Measurements from ENCODE around the gene ZBTB11.
"Not testable (repeated sequence)": the region's sequence is repeated elsewhere in the genome, so short reads cannot be mapped to it uniquely, and the experiment has no call there.

The ZBTB11 gene

GRCh38 chr3:101709126-101709525 lies 32.2 kb upstream of the ZBTB11 start:
- no peaks in the 10 kb centered on the region for H3K9me3 ChIP-seq (ENCODE audit: control insufficient read depth, low read length)
- no peak overlapping the region for H3K4me3 ChIP-seq (ENCODE audit: insufficient read depth, low read depth, low read length)
- H3K36me3 ChIP-seq (ENCODE audit: control insufficient read depth, insufficient read depth, low read length), result no peaks in the 10 kb centered on the region
- no peaks in the 10 kb centered on the region for H3K27me3 ChIP-seq (ENCODE audit: control insufficient read depth, insufficient read depth, low read length, poor library complexity, severe bottlenecking)
- no peak overlapping the region for H3K27ac ChIP-seq (ENCODE audit: insufficient read depth, low read depth, low read length, poor library complexity, severe bottlenecking)
- no peaks in the 10 kb centered on the region for H3K4me1 ChIP-seq (ENCODE audit: control insufficient read depth, insufficient read depth, low read length)
- WGBS, 2 experiments, result 95 to 100% methylated on average over 3 to 4 of the region's 4 CpGs

- H3K4me1 ChIP-seq (ENCODE audit: control insufficient read depth, insufficient read depth, low read length); H3K9me3 ChIP-seq (ENCODE audit: control insufficient read depth, low read length); H3K4me3 ChIP-seq (ENCODE audit: insufficient read depth, low read depth, low read length); H3K36me3 ChIP-seq (ENCODE audit: control insufficient read depth, insufficient read depth, low read length); H3K27me3 ChIP-seq (ENCODE audit: control insufficient read depth, insufficient read depth, low read length, poor library complexity, severe bottlenecking); H3K27ac ChIP-seq (ENCODE audit: insufficient read depth, low read depth, low read length, poor library complexity, severe bottlenecking): not testable (repeated sequence)
- 88 to 100% methylated on average over 1 to 2 of the region's 2 CpGs for WGBS, 2 experiments
These were observed 27.7 kb upstream of the ZBTB11 start for GRCh38 chr3:101704639-101705038.

DNA sequence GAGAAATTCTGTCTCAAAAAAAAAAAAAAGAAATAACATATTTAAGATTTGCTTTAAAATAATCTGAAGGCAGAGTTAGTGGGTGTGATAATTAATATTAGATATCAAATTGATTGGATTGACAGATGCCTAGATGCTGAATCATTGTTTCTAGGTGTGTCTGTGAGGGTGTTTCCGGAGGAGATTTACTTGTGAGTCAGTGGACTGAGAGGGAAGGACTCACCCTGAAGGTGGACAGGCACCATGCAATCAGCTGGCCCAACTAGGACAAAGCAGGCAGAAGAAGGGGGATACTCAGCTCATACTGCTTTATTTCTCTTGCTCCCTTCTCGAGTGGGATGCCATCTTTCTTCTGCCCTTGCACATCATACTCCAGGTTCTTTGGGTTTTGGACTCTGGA lies 26.2 kb upstream of the ZBTB11 start:
- Histone ChIP-seq H3K9me3 (ENCODE audit: control insufficient read depth, low read length) (no peaks in the 10 kb centered on the region), H3K36me3 (ENCODE audit: control insufficient read depth, insufficient read depth, low read length) (no peaks in the 10 kb centered on the region), H3K27ac (ENCODE audit: insufficient read depth, low read depth, low read length, poor library complexity, severe bottlenecking) (no peak overlapping the region), H3K4me1 (ENCODE audit: control insufficient read depth, insufficient read depth, low read length) (no peaks in the 10 kb centered on the region), H3K27me3 (ENCODE audit: control insufficient read depth, insufficient read depth, low read length, poor library complexity, severe bottlenecking) (no peaks in the 10 kb centered on the region), H3K4me3 (ENCODE audit: insufficient read depth, low read depth, low read length) (no peak overlapping the region)
- 91 to 94% methylated on average over 2 of the region's 2 CpGs for WGBS, 2 experiments

- Histone ChIP-seq H3K27me3 (ENCODE audit: control insufficient read depth, insufficient read depth, low read length, poor library complexity, severe bottlenecking) (no peaks in the 10 kb centered on the region), H3K36me3 (ENCODE audit: control insufficient read depth, insufficient read depth, low read length) (no peaks in the 10 kb centered on the region), H3K9me3 (ENCODE audit: control insufficient read depth, low read length) (no peaks in the 10 kb centered on the region), H3K27ac (ENCODE audit: insufficient read depth, low read depth, low read length, poor library complexity, severe bottlenecking) (no peak overlapping the region), H3K4me3 (ENCODE audit: insufficient read depth, low read depth, low read length) (no peak overlapping the region), H3K4me1 (ENCODE audit: control insufficient read depth, insufficient read depth, low read length) (no peaks in the 10 kb centered on the region)
- WGBS, 2 experiments, result 91 to 94% methylated on average over 1 of the region's 1 CpG
These were observed 25.8 kb upstream of the ZBTB11 start for GRCh38 chr3:101702726-101703125.

DNA sequence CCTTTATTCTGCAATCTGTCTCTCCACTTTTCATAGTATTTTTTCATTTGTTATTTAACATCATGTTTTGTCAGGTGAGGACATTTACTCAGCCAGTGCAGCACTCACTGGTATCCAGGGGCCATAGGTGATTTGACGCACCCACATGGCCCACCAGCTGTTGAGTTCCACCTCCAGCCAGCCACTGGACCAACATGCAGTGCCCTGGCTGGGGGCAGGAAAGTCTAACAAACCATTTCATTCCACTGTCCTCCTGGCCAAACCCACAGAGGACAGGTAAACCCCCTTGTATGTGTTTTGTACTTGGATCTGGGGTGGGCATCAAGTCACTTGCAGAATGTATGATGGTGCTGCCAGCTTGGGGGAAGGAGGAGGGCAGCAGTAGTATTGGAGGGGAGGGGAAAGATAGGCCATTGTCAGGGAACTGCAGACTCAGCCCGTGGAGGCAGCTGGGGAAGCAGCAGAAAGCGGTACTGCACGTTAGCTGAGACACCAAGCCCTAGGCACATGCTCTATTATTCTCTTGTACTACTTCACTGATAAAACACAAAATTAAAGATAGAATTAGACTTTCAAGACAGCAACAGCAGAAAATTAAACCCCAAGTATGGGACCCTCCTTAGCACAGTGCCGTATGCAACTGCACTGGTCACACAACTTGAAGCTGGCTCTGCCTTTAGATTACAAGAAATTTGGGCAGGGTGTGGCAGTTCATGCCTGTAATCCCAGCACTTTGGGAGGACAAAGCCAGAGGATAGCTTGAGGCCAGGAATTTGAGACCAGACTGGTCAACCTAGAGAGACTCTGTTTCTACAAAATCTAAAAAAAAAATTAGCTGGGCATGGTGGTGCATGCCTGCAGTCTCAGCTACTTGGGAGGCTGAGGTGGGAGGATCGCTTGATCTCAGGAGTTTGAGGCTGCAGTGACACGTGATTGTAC lies 25.0 kb upstream of the ZBTB11 start:
- no peaks in the 10 kb centered on the region for H3K4me1 ChIP-seq (ENCODE audit: control insufficient read depth, insufficient read depth, low read length)
- no peak overlapping the region for H3K4me3 ChIP-seq (ENCODE audit: insufficient read depth, low read depth, low read length)
- H3K9me3 ChIP-seq (ENCODE audit: control insufficient read depth, low read length), result no peaks in the 10 kb centered on the region
- H3K36me3 ChIP-seq (ENCODE audit: control insufficient read depth, insufficient read depth, low read length), result no peaks in the 10 kb centered on the region
- WGBS, 2 experiments, result 83 to 90% methylated on average over 7 of the region's 7 CpGs
- H3K27ac ChIP-seq (ENCODE audit: insufficient read depth, low read depth, low read length, poor library complexity, severe bottlenecking), result no peak overlapping the region
- H3K27me3 ChIP-seq (ENCODE audit: control insufficient read depth, insufficient read depth, low read length, poor library complexity, severe bottlenecking), result no peaks in the 10 kb centered on the region

- Histone ChIP-seq H3K9me3 (ENCODE audit: control insufficient read depth, low read length) (no peaks in the 10 kb centered on the region), H3K27ac (ENCODE audit: insufficient read depth, low read depth, low read length, poor library complexity, severe bottlenecking) (no peak overlapping the region), H3K27me3 (ENCODE audit: control insufficient read depth, insufficient read depth, low read length, poor library complexity, severe bottlenecking) (no peaks in the 10 kb centered on the region), H3K4me1 (ENCODE audit: control insufficient read depth, insufficient read depth, low read length) (no peaks in the 10 kb centered on the region), H3K36me3 (ENCODE audit: control insufficient read depth, insufficient read depth, low read length) (no peaks in the 10 kb centered on the region), H3K4me3 (ENCODE audit: insufficient read depth, low read depth, low read length) (no peak overlapping the region)
- 8 to 44% methylated on average over 5 to 10 of the region's 10 CpGs for WGBS, 2 experiments
These were observed 18.9 kb upstream of the ZBTB11 start for GRCh38 chr3:101695779-101696372.

DNA sequence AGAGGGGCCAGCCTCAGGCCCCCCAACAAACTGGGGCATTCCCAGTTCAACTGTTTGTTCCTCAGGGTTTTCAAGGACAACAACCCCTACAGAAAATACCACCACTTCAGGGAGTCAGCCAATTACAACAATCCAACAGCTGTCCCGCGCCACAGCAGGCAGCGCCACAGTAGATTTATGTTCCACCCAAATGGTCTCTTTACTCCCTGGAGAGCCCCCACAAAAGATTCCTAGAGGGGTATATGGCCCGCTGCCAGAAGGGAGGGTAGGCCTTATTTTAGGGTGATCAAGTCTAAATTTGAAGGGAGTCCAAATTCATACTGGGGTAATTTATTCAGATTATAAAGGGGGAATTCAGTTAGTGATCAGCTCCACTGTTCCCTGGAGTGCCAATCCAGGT lies 17.9 kb upstream of the ZBTB11 start:
- H3K27me3 ChIP-seq (ENCODE audit: control insufficient read depth, insufficient read depth, low read length, poor library complexity, severe bottlenecking), result not testable (repeated sequence)

DNA sequence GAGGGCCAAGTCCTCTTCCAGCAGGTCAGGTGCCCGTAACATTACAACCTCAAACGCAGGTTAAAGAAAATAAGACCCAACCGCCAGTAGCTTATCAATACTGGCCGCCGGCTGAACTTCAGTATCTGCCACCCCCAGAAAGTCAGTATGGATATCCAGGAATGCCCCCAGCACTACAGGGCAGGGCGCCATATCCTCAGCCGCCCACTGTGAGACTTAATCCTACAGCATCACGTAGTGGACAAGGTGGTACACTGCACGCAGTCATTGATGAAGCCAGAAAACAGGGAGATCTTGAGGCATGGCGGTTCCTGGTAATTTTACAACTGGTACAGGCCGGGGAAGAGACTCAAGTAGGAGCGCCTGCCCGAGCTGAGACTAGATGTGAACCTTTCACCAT lies 16.6 kb upstream of the ZBTB11 start:
- WGBS, 2 experiments, result 74 to 87% methylated on average over 9 to 10 of the region's 13 CpGs
- not testable (repeated sequence) for H3K9me3 ChIP-seq (ENCODE audit: control insufficient read depth, low read length); H3K27me3 ChIP-seq (ENCODE audit: control insufficient read depth, insufficient read depth, low read length, poor library complexity, severe bottlenecking); H3K4me3 ChIP-seq (ENCODE audit: insufficient read depth, low read depth, low read length); H3K36me3 ChIP-seq (ENCODE audit: control insufficient read depth, insufficient read depth, low read length); H3K4me1 ChIP-seq (ENCODE audit: control insufficient read depth, insufficient read depth, low read length); H3K27ac ChIP-seq (ENCODE audit: insufficient read depth, low read depth, low read length, poor library complexity, severe bottlenecking)

More for the DNA sequence above, 17.9 kb upstream of the ZBTB11 start:
- not testable (repeated sequence) for H3K4me3 ChIP-seq (ENCODE audit: insufficient read depth, low read depth, low read length); H3K36me3 ChIP-seq (ENCODE audit: control insufficient read depth, insufficient read depth, low read length); H3K27ac ChIP-seq (ENCODE audit: insufficient read depth, low read depth, low read length, poor library complexity, severe bottlenecking); H3K4me1 ChIP-seq (ENCODE audit: control insufficient read depth, insufficient read depth, low read length); H3K9me3 ChIP-seq (ENCODE audit: control insufficient read depth, low read length)
- 84 to 86% methylated on average over 4 of the region's 4 CpGs for WGBS, 2 experiments

GRCh38 chr3:101691685-101692671 lies 15.0 kb upstream of the ZBTB11 start:
- not testable (repeated sequence) for H3K36me3 ChIP-seq (ENCODE audit: control insufficient read depth, insufficient read depth, low read length); H3K27me3 ChIP-seq (ENCODE audit: control insufficient read depth, insufficient read depth, low read length, poor library complexity, severe bottlenecking); H3K4me3 ChIP-seq (ENCODE audit: insufficient read depth, low read depth, low read length); H3K4me1 ChIP-seq (ENCODE audit: control insufficient read depth, insufficient read depth, low read length); H3K27ac ChIP-seq (ENCODE audit: insufficient read depth, low read depth, low read length, poor library complexity, severe bottlenecking); H3K9me3 ChIP-seq (ENCODE audit: control insufficient read depth, low read length)
- WGBS, 2 experiments, result 55 to 69% methylated on average over 9 to 10 of the region's 15 CpGs

DNA sequence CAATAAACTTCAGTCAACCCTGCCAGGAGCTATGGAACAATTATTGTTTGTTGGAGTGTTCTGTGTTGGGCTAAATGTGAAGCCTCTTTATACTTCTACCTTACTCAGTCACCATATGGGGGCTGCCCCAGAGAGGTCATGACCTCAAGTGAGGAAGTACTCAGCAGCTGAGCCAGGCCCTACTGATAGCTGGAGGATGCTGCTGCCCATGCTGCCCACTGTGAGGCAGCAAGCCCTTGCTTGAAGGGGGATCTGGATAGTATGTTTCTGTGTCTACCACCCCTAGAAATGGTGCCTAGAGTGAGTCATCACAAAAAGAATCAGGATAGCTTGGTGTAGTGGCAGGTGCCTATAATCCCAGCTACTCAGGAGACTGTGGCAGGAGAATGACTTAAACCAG lies 14.0 kb upstream of the ZBTB11 start:
- Histone ChIP-seq H3K4me3 (ENCODE audit: insufficient read depth, low read depth, low read length) (no peak overlapping the region), H3K36me3 (ENCODE audit: control insufficient read depth, insufficient read depth, low read length) (no peaks in the 10 kb centered on the region), H3K27ac (ENCODE audit: insufficient read depth, low read depth, low read length, poor library complexity, severe bottlenecking) (no peak overlapping the region), H3K27me3 (ENCODE audit: control insufficient read depth, insufficient read depth, low read length, poor library complexity, severe bottlenecking) (no peaks in the 10 kb centered on the region), H3K9me3 (ENCODE audit: control insufficient read depth, low read length) (no peaks in the 10 kb centered on the region), H3K4me1 (ENCODE audit: control insufficient read depth, insufficient read depth, low read length) (peaks cover 3% of the 10 kb centered on the region)
